GM12873 (cell line): ENCODE data around the gene TMEM203.

Experiments used
- TF ChIP-seq, protein P1 (sequence below): IDR thresholded peaks from 2 replicates; pipeline ENCODE4 v1.5.1; 2012; ENCODE audit warnings: low read depth, mild to moderate bottlenecking, moderate library complexity, low read length, control low read depth; ENCODE audit not compliant: insufficient read depth; ENCODE audit errors: missing control alignments

The TMEM203 gene

DNA sequence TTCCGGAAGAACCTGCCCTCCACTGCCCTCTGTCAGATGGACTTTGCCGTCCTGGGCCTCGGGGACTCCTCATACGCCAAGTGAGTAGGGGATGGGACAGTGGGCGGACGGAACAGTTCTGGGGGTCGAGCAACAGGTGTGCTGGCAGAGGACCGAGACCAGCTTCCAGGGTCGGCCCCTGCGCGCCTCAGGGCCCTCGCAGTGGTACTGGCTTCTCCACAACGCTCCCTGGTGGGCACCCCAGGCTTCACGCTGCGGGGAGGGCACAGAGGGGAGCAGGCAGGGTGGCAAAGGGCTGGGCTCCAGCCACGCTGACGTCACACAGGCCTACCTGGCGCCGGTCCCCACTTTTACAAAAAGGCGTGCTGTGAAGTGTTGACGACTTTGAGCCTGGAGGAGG lies 7.1 kb upstream of the TMEM203 start:
- TF ChIP-seq, protein P1, sequence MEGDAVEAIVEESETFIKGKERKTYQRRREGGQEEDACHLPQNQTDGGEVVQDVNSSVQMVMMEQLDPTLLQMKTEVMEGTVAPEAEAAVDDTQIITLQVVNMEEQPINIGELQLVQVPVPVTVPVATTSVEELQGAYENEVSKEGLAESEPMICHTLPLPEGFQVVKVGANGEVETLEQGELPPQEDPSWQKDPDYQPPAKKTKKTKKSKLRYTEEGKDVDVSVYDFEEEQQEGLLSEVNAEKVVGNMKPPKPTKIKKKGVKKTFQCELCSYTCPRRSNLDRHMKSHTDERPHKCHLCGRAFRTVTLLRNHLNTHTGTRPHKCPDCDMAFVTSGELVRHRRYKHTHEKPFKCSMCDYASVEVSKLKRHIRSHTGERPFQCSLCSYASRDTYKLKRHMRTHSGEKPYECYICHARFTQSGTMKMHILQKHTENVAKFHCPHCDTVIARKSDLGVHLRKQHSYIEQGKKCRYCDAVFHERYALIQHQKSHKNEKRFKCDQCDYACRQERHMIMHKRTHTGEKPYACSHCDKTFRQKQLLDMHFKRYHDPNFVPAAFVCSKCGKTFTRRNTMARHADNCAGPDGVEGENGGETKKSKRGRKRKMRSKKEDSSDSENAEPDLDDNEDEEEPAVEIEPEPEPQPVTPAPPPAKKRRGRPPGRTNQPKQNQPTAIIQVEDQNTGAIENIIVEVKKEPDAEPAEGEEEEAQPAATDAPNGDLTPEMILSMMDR, result no peak

DNA sequence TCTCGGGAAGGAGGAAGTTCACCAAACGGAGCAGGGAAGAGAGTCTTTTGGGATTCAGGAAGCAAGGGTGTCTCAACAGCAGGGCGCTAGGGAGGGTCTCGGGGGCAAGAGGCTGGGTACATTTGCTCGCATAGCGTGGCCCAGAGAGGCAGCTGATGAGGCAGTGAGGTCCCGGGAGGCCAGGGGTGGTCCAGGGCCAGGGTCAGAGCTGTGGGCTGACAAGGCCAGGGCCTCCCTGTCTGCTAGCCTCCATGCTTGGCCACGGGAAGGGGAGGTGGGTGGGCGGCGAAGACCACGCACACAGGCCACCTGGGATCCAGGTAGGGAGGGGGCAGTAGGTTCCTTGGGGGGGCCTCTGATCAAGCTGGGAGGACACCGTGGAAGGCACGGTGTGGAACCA lies 6.1 kb upstream of the TMEM203 start:
- TF ChIP-seq, protein P1, result no peak

- TF ChIP-seq, protein P1, result no peak
Measured at GRCh38 chr9:137206602-137207001, 1.2 kb upstream of the TMEM203 start.

DNA sequence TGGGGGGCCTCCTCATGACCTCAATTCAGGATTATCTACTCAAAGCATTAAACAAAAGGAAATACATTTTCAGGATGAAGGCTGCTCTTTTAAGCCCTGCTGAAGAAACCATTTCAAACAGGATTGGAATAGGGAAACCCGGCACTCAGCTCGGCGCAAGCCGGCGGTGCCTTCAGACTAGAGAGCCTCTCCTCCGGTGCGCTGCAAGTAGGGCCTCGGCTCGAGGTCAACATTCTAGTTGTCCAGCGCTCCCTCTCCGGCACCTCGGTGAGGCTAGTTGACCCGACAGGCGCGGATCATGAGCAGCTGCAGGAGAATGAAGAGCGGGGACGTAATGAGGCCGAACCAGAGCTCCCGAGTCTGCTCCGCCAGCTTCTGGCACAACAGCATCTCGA lies 720 bp downstream of the TMEM203 start:
- TF ChIP-seq, protein P1, result no peak

GRCh38 chr9:137202966-137203365 lies 2.5 kb downstream of the TMEM203 start:
- TF ChIP-seq, protein P1, result no peak

DNA sequence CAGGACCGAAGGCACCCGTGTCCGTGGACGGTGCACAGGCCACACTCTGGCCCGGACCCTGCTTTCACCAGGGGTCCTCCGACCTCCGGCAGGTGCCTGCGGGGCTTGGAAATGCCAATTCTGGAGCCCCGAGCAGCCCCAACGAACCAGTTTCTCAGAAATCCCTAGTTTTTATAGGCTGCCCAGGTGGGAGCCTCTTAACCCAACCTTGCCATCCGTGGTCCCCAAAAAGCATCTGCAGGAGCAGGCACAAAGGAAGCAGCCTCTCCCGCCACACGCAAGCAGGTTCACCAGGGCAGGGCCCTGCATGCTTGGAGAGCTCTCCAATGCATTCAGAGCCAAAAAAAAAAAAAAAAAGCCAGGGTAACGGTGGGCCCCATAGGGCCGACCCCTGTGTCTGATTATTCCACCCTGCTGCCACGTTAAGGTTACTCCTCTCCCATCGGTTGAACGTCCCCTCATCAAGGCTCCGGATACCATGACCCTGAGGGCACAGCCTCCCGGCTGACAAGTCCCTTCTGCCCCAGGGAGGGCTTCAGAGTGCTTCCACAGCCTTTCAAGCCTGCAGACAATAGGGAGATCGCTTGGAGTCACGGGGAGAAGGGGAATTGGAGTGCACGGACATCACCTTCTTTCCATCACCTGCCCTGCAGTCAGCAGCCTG lies 4.1 kb downstream of the TMEM203 start:
- TF ChIP-seq, protein P1, result no peak

DNA sequence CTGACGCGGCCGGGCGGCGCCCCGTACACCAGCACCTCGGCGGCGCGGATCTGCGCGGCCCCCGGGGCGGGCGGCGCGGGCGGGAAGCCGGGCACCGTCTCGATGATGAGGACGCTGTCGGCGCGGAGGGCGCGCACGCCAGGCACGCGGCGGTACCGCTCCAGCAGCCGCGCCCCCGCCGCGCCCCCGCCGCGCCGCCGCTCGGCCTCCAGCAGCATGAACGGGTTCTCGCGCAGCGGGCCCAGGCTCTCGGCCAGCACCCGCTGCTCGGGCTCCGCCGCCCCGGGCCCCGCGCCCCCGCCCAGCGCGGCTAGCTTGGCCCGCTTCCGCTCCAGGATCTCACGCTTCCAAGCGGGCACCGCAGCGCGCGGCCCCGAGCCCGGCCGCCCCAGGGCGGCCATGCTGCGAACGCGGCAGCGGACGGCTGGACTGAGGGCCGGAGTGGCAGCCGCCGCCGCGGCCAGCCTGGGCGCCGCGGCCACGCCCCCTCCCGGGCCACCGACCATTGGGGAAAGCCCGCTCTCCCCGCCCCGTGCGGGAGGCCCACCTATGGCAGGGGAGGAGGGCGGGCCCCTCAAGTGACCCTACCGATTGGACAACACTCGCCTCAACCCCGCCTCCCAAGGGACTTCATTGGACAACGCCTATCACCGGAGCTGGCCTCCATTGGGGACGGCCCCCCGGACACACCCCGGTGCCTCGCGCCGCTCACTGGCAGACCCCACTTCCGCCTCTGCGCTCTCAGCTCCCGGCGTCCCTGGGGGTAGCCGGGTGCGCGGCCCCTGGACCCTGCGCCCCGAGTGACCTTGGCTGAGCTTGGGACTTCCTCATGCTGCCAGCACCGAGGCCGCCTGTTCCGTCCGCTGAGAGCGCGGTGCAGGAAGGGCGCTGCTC lies 4.9 kb downstream of the TMEM203 start, which contains the start of gene TPRN:
TSS of gene TPRN (minus strand) at position 431 of the 894 bp plus-strand sequence. CDS start at position 401, 30 bp downstream.
- TF ChIP-seq, protein P1, result no peak
